HEK293 (cell line): ENCODE data around the gene TAGAP.

Source experiments
- CTCF ChIP-seq: fragments of 450-650 bp; formaldehyde crosslinking; IDR thresholded peaks from 2 replicates; pipeline ENCODE4 v1.5.1; 2016; ENCODE audit warnings: missing biosample characterization, missing genetic modification characterization
- HOXA7 ChIP-seq: sonication (generic); formaldehyde crosslinking; IDR thresholded peaks from 2 replicates; pipeline ENCODE4 v1.8.1; 2022; ENCODE audit warnings: missing genetic modification reagents, borderline replicate concordance
- IKZF3 ChIP-seq: fragments of 450-650 bp; IDR thresholded peaks from 2 replicates; pipeline ENCODE4 v1.5.0; 2018; ENCODE audit warnings: missing biosample characterization, mild to moderate bottlenecking, missing genetic modification characterization, moderate library complexity
- ZBTB17 ChIP-seq: fragments of 450-650 bp; formaldehyde crosslinking; IDR thresholded peaks from 2 replicates; pipeline ENCODE4 v1.5.1; 2016; ENCODE audit warnings: missing biosample characterization, missing genetic modification characterization
- ZBTB7A ChIP-seq: fragments of 450-650 bp; formaldehyde crosslinking; IDR thresholded peaks from 2 replicates; pipeline ENCODE4 v1.5.1; 2016; ENCODE audit warnings: low read depth, missing biosample characterization, missing genetic modification characterization
- ZFP37 ChIP-seq: fragments of 450-650 bp; formaldehyde crosslinking; IDR thresholded peaks from 2 replicates; pipeline ENCODE4 v1.5.1; 2016; ENCODE audit warnings: missing biosample characterization, missing genetic modification characterization
- ZNF112 ChIP-seq: fragments of 450-650 bp; formaldehyde crosslinking; IDR thresholded peaks from 2 replicates; pipeline ENCODE4 v1.5.0; 2017; ENCODE audit warnings: missing biosample characterization, missing genetic modification characterization
- ZNF114 ChIP-seq: fragments of 450-650 bp; formaldehyde crosslinking; IDR thresholded peaks from 2 replicates; pipeline ENCODE4 v1.5.0; 2017; ENCODE audit warnings: missing biosample characterization, missing genetic modification characterization
- ZNF138 ChIP-seq: fragments of 450-650 bp; formaldehyde crosslinking; IDR thresholded peaks from 2 replicates; pipeline ENCODE4 v1.5.1; 2016; ENCODE audit warnings: missing biosample characterization, missing genetic modification characterization, borderline replicate concordance
- ZNF302 ChIP-seq: fragments of 450-650 bp; formaldehyde crosslinking; IDR thresholded peaks from 2 replicates; pipeline ENCODE4 v1.5.1; 2016; ENCODE audit warnings: missing biosample characterization, missing genetic modification characterization, low read depth
- ZNF404 ChIP-seq: fragments of 450-650 bp; formaldehyde crosslinking; IDR thresholded peaks from 2 replicates; pipeline ENCODE4 v1.5.1; 2017; ENCODE audit warnings: missing biosample characterization, missing genetic modification characterization
- ZNF521 ChIP-seq: fragments of 450-650 bp; formaldehyde crosslinking; IDR thresholded peaks from 2 replicates; pipeline ENCODE4 v1.5.1; 2017; ENCODE audit warnings: missing biosample characterization, mild to moderate bottlenecking, missing genetic modification characterization
- ZNF610 ChIP-seq: fragments of 450-650 bp; formaldehyde crosslinking; IDR thresholded peaks from 2 replicates; pipeline ENCODE4 v1.5.1; 2016; ENCODE audit warnings: missing biosample characterization, missing genetic modification characterization, borderline replicate concordance
- ZNF707 ChIP-seq: fragments of 450-650 bp; formaldehyde crosslinking; IDR thresholded peaks from 2 replicates; pipeline ENCODE4 v1.5.1; 2016; ENCODE audit warnings: missing biosample characterization, missing genetic modification characterization

GRCh38 chr6:159030168-159030567 is 14.6 kb downstream of the TAGAP start:
- TF ChIP-seq ZNF707, result no peak
- TF ChIP-seq CTCF (tag by site-specific recombination), result no peak
- no peak for TF ChIP-seq IKZF3
- TF ChIP-seq ZFP37 (tag by site-specific recombination), result no peak
- TF ChIP-seq ZNF114, result no peak
- TF ChIP-seq ZBTB17 (tag by site-specific recombination), result no peak
- no peak for TF ChIP-seq ZNF138 (tag by site-specific recombination)
- TF ChIP-seq ZBTB7A (tag by site-specific recombination), result no peak
- TF ChIP-seq ZNF521 (tag by site-specific recombination), result no peak
- TF ChIP-seq ZNF404 (tag by site-specific recombination), result no peak
- no peak for TF ChIP-seq ZNF112 (tag by site-specific recombination)
- no peak for TF ChIP-seq ZNF610 (tag by site-specific recombination)
- no peak for TF ChIP-seq ZNF302 (tag by site-specific recombination)
- TF ChIP-seq HOXA7 (CRISPR knock-in tag), result no peak
